Esophagus (tissue), 2 donors: ENCODE measurements around the gene GTPBP4. TPM values are rescaled to one million over a fixed set of nuclear protein-coding genes. Genes with fewer than 3 reads are reported as not detected.

Experiments
- H3K27ac ChIP-seq, 2 donors: one replicate each; pipeline ENCODE4 v1.5.1; 2013; ENCODE audit warnings: low read depth in 2 of 2, mild to moderate bottlenecking in 2 of 2, inconsistent platforms in 1 of 2, low read length in 1 of 2, moderate library complexity in 1 of 2
- H3K27me3 ChIP-seq, 2 donors: one replicate each; pipeline ENCODE4 v1.6.1; 2013; ENCODE audit warnings: low read length in 2 of 2, control low read depth in 1 of 2, mild to moderate bottlenecking in 1 of 2; ENCODE audit not compliant: insufficient read depth in 2 of 2, control insufficient read depth in 1 of 2
- H3K36me3 ChIP-seq, 2 donors: one replicate each; pipeline ENCODE4 v1.6.1; 2013; ENCODE audit warnings: low read length in 1 of 2; ENCODE audit not compliant: control insufficient read depth in 2 of 2, insufficient read depth in 2 of 2
- H3K4me1 ChIP-seq, 2 donors: one replicate each; pipeline ENCODE4 v1.6.1; 2013; ENCODE audit warnings: low read length in 1 of 2; ENCODE audit not compliant: control insufficient read depth in 2 of 2, insufficient read depth in 2 of 2
- H3K4me3 ChIP-seq, 2 donors: one replicate each; pipeline ENCODE4 v1.5.1; 2013; ENCODE audit warnings: low read length in 2 of 2, mild to moderate bottlenecking in 2 of 2, low read depth in 1 of 2, moderate library complexity in 1 of 2
- H3K9me3 ChIP-seq, 2 donors: one replicate each; pipeline ENCODE4 v1.6.1; 2013; ENCODE audit warnings: mild to moderate bottlenecking in 2 of 2, low read depth in 1 of 2, low read length in 1 of 2, moderate library complexity in 1 of 2; ENCODE audit not compliant: control insufficient read depth in 2 of 2, insufficient read depth in 1 of 2
- WGBS, 2 donors: extraction: QIAGEN DNeasy Blood & Tissue Kit; methylation state at CpG; one replicate each; pipeline ENCODE4 v1.1.7; 2013; 5-methylcytosine and 5-hydroxymethylcytosine counted together
- polyA plus RNA-seq, 2 donors: library from polyadenylated mRNA; stranded (reverse); fragments of 200-250 nt; gene quantifications; one replicate each; pipeline ENCODE4 v1.2.3, GENCODE V29; 2013
- donor health status: healthy with polysubstance abuse.
- donor health status: Bipolar disorder and iron deficiency.

GTPBP4 gene
- polyA plus RNA-seq, 2 donors: 9.8 to 29.4 TPM

DNA sequence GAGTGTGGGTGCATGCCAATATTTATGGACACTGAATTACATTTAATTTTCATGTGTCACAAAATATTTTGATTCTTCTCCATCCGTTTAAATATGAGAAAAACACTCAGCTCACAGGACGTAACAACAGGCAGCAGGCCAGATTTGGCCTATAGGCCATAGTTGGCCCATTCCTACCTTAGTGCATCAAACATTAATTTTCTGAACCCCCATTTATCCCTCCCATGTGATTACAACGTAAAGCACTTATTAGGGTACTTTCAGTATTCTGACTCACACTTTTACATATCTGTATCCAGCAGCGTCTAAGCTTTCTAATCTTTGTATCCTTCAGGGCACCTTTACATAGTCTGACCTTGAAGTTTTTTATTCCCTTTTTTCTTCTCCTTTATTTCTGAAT, 56.7 kb downstream of the GTPBP4 start:
- Histone ChIP-seq H3K27me3 (no peaks in the 10 kb centered on the region), H3K4me3 (no peak overlapping the region), H3K27ac (no peak overlapping the region), H3K9me3 (no peaks in the 10 kb centered on the region), H3K36me3 (peaks cover 0 to 10% of the 10 kb centered on the region in 2 donors), H3K4me1 (peaks cover 0 to 6% of the 10 kb centered on the region in 2 donors)
- 70 to 79% methylated on average over 4 of the region's 4 CpGs for WGBS, 2 donors

- H3K27me3 ChIP-seq: no peaks in the 10 kb centered on the region
- no peak overlapping the region for H3K4me3 ChIP-seq
- H3K36me3 ChIP-seq: peaks cover 0 to 7% of the 10 kb centered on the region in 2 donors
- no peak overlapping the region for H3K27ac ChIP-seq
- 84 to 85% methylated on average over 6 of the region's 6 CpGs for WGBS, 2 donors
- no peaks in the 10 kb centered on the region for H3K9me3 ChIP-seq
- peaks cover 0 to 6% of the 10 kb centered on the region in 2 donors for H3K4me1 ChIP-seq
Measured at GRCh38 chr10:1045415-1045814, 57.2 kb downstream of the GTPBP4 start.

DNA sequence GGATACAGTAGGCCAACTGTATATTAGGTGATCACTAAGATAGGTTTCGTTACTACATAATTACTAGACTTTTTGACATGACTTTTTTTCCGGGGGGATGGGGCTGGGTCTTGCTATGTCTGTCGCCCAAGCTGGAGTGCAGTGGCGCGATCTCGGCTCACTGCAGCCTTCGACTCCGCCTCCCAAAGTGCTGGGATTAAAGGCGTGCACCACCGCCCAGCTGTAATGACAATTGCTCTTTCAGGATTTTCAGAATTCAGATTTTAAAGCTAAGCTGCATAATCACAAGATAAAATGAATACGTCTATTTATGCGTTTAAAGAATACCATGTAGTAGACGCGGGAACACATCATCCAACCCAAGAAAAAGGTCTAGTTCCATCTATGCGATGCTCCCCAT, 59.7 kb downstream of the GTPBP4 start:
- H3K27ac ChIP-seq: peak overlapping the region; percentile 96 to 100
- H3K27me3 ChIP-seq: no peaks in the 10 kb centered on the region
- H3K4me3 ChIP-seq: peak overlapping the region; percentile 77 to 96
- WGBS, 2 donors: 4% methylated on average over 15 of the region's 15 CpGs
- peaks cover 0 to 8% of the 10 kb centered on the region in 2 donors for H3K4me1 ChIP-seq
- H3K36me3 ChIP-seq: peaks cover 0 to 5% of the 10 kb centered on the region in 2 donors
- no peaks in the 10 kb centered on the region for H3K9me3 ChIP-seq

GRCh38 chr10:1048349-1048731, 60.1 kb downstream of the GTPBP4 start:
- 0% methylated on average over 37 of the region's 37 CpGs for WGBS, 2 donors

DNA sequence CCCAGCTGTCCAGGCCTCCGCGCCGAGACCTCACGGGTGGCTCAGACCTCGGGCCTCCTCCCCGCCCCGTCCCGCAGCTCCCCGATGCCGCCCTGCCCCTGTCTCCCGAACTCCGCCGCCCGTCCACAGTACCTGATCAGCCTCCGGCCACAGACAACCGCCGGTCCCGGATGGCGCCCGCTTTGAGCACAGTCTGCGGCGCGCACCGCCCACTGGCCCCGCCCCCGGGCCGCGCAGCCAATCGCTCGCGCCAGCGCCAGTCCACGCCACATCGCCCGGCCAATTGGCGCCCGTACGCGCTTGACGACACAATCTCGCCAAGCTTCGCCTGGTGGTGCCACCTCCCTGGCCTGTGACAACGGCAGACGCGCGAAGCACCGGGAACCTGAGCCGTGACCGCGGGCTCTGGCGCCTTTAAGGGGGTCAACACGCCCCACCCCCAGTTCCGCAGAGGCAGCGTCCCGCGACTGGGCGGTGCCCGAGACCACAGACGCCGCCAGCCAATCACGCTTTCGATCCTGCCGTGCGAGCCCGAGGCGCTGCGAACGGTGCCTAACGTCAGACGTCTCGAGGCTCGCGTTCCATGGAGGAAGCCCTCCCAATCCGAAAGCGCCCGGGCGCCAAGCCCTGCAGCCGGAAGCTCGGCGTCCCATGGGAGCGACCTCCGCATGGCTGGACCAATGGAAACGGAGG, 60.6 kb downstream of the GTPBP4 start, which contains the start of gene IDI1:
Gene IDI1, minus strand, starts transcription at position 388 of the 693 bp plus-strand sequence. Its CDS starts 116 bp downstream, at position 272.
- Histone ChIP-seq H3K9me3 (no peaks in the 10 kb centered on the region), H3K4me1 (peaks cover 0 to 8% of the 10 kb centered on the region in 2 donors)
- WGBS, 2 donors: 0 to 1% methylated on average over 79 to 83 of the region's 83 CpGs

More at GRCh38 chr10:1048349-1048731, 60.1 kb downstream of the GTPBP4 start:
- Histone ChIP-seq H3K4me3 (peak overlapping the region; percentile 77 to 96), H3K36me3 (peaks cover 0 to 4% of the 10 kb centered on the region in 2 donors), H3K4me1 (peaks cover 0 to 8% of the 10 kb centered on the region in 2 donors), H3K9me3 (no peaks in the 10 kb centered on the region), H3K27me3 (no peaks in the 10 kb centered on the region), H3K27ac (peak overlapping the region; percentile 96 to 100)

DNA sequence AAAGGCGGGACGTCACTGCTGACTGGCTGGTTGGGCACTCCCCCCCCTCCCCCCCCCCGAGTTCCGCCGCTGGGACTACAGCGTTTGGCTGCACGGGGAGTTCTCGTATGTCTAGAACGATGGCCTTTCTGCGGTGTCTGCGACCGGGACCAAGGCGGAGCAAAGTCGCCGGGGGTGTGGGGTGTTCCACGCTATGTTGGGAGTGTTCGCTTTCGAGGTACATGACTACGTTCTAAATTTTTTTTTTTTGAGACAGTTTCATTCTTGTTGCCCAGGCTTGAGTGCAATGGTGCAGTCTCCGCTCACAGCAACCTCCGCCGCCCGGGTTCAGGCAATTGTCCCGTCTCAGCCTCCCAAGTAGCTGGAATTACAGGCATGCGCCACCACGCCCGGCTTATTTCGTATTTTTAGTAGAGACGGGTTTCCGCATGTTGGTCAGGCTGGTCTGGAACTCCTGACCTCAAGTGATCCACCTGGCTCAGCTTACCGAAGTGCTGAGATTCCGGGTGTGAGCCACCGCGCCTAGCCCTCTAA, 61.3 kb downstream of the GTPBP4 start:
- H3K4me3 ChIP-seq: peak overlapping the region; percentile 77 to 96
- WGBS, 2 donors: 0 to 1% methylated on average over 32 to 34 of the region's 34 CpGs
- H3K4me1 ChIP-seq: peaks cover 0 to 8% of the 10 kb centered on the region in 2 donors
- H3K9me3 ChIP-seq: no peaks in the 10 kb centered on the region
- H3K27ac ChIP-seq: peak overlapping the region; percentile 96 to 100
- H3K27me3 ChIP-seq: no peaks in the 10 kb centered on the region
- H3K36me3 ChIP-seq: peaks cover 0 to 3% of the 10 kb centered on the region in 2 donors

More for the DNA sequence above, 60.6 kb downstream of the GTPBP4 start, which contains the start of gene IDI1:
- Histone ChIP-seq H3K4me3 (peak within 1 kb of the TSS; percentile 77 to 96), H3K27me3 (no peaks in the 10 kb centered on the region), H3K27ac (peak within 1 kb of the TSS; percentile 96 to 100), H3K36me3 (peaks cover 0 to 3% of the 10 kb centered on the region in 2 donors)

DNA sequence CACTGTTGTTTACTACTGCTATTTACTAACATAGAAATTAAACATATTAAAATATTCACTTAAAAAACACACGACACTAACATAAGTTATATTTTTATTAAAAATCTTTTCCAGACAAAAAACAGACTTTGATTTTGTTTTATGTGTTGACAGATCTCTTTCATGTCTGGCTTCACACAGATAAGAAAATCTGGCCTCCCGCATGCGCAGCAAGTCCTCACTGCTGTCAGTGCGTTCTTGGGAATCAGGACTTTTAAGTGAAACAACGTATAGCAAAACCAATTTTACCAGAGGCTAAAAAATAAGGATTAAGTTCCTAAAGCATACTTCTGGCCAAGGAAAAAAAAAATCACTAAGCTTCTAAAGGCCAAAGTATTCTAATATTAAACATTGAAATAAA, 61.9 kb downstream of the GTPBP4 start:
- WGBS, 2 donors: 26 to 31% methylated on average over 5 of the region's 5 CpGs
- peaks cover 3 to 8% of the 10 kb centered on the region in 2 donors for H3K4me1 ChIP-seq
- peaks cover 0 to 3% of the 10 kb centered on the region in 2 donors for H3K36me3 ChIP-seq
- H3K4me3 ChIP-seq: peak overlapping the region; percentile 77 to 96
- no peaks in the 10 kb centered on the region for H3K27me3 ChIP-seq
- H3K9me3 ChIP-seq: no peaks in the 10 kb centered on the region
- peak overlapping the region; percentile 96 to 100 for H3K27ac ChIP-seq

DNA sequence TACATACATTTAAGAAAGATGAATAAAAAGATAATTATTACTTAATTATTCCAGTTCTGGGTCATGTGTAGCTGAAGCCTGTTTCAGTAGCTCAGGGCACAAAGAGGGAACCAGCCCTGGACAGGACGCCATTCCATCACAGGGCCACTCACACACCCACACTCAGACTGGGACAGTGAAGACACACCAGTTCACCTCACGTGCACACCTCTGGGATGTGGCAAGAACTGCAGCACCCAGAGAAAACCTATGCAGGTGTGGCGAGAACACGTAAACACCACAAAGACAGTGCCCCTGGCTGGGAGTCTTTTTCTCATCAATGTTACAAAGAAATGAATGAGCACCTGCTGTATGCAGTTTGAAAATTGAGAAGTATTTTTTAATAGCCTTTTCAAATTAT, 62.3 kb downstream of the GTPBP4 start:
- H3K4me1 ChIP-seq: peaks cover 3 to 8% of the 10 kb centered on the region in 2 donors
- H3K36me3 ChIP-seq: peaks cover 0 to 3% of the 10 kb centered on the region in 2 donors
- peak overlapping the region; percentile 42 to 86 for H3K27ac ChIP-seq
- H3K9me3 ChIP-seq: no peaks in the 10 kb centered on the region
- H3K4me3 ChIP-seq: no peak overlapping the region
- H3K27me3 ChIP-seq: no peaks in the 10 kb centered on the region
- WGBS, 2 donors: 51% methylated on average over 4 of the region's 4 CpGs

DNA sequence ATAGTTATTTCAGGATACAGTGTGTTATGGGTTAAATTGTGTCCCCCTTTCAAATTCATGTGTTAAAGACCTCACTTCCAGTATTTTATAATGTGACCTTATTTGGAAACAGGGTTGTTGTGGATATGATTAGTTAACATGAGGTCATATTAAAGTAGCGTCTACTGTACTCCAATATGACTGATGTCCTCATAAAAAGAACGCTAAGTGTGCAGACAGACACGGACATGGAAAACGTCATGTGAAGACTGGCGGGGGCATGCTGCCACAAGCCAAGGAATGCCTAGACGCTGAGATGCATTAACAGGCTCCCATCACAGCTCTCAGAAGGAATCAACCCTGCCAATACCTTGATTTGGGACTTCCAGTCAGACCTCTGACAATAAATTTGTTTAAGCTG, 66.5 kb downstream of the GTPBP4 start:
- WGBS, 2 donors: 41 to 48% methylated on average over 6 of the region's 6 CpGs
- H3K27me3 ChIP-seq: no peaks in the 10 kb centered on the region
- no peak overlapping the region for H3K4me3 ChIP-seq
- H3K9me3 ChIP-seq: no peaks in the 10 kb centered on the region
- peak overlapping the region; percentile 10 to 40 for H3K27ac ChIP-seq
- H3K4me1 ChIP-seq: peaks cover 3 to 6% of the 10 kb centered on the region in 2 donors
- peaks cover 0 to 3% of the 10 kb centered on the region in 2 donors for H3K36me3 ChIP-seq
